Large intestine (tissue), 12 donors: Measurements from ENCODE around the gene GALNTL6. TPM values are rescaled to one million over a fixed set of nuclear protein-coding genes. Genes with fewer than 3 reads are reported as not detected.
A peak's percentile ranks its signal among the peaks of the same experiment; 100 is the strongest.

Experiments
- DNase-seq, 2 donors: peaks; one replicate each; pipeline versions ENCODE4 v3.0.0 to v3.0.0-alpha.2; 2013
- H3K27ac ChIP-seq: one replicate; pipeline ENCODE4 v1.5.1; 2013; ENCODE audit warnings: low read length
- H3K27me3 ChIP-seq: 2 replicates; pipeline ENCODE4 v1.6.1; 2013; ENCODE audit warnings: low read length; ENCODE audit not compliant: control insufficient read depth, insufficient read depth
- H3K36me3 ChIP-seq: 2 replicates; pipeline ENCODE4 v1.6.1; 2013; ENCODE audit warnings: low read length; ENCODE audit not compliant: control insufficient read depth, insufficient read depth
- H3K4me1 ChIP-seq: one replicate; pipeline ENCODE4 v1.6.1; 2013; ENCODE audit warnings: low read length; ENCODE audit not compliant: control insufficient read depth, insufficient read depth
- H3K4me3 ChIP-seq: one replicate; pipeline ENCODE4 v1.5.1; 2013; ENCODE audit warnings: low read length
- H3K9me3 ChIP-seq: one replicate; pipeline ENCODE4 v1.6.1; 2013; ENCODE audit warnings: mild to moderate bottlenecking, low read depth, low read length, moderate library complexity; ENCODE audit not compliant: control insufficient read depth
- WGBS: methylation state at CpG from one replicate; pipeline ENCODE4 v1.1.5; 2013; ENCODE audit warnings: low lambda C conversion rate; ENCODE audit not compliant: insufficient coverage; 5-methylcytosine and 5-hydroxymethylcytosine counted together
- long read RNA-seq, 11 donors: transcript quantifications; one replicate each; lab custom pipeline, GENCODE V29; 2026
- polyA plus RNA-seq: library from polyadenylated mRNA; unstranded; fragments of 120-200 nt; gene quantifications from one replicate; pipeline ENCODE4 v1.2.1, GENCODE V29; 2013

The GALNTL6 gene
- polyA plus RNA-seq, result 0.84 TPM
- long read RNA-seq, donor 1, result 0 reads
- long read RNA-seq, donor 2, result 0 reads
- long read RNA-seq, donor 3, result 0 reads
- long read RNA-seq, donor 4, result 0 reads
- long read RNA-seq, donor 5, result 0 reads
- long read RNA-seq, donor 6, result 0 reads
- long read RNA-seq, donor 7, result 0 reads
- long read RNA-seq, donor 8, result 0 reads
- long read RNA-seq, donor 9, partial matches to known transcripts, result 0 of 1 reads
- long read RNA-seq, donor 9, other reads (novel, unspliced or antisense), result 0 of 1 reads
- long read RNA-seq, donor 10, result 0 reads
- long read RNA-seq, donor 11, result 0 reads

- peak; percentile 16 to 29 for DNase-seq
- Histone ChIP-seq H3K4me1 (peaks cover 2% of the 10 kb centered on the region), H3K9me3 (no peaks in the 10 kb centered on the region), H3K27me3 (peaks cover 36% of the 10 kb centered on the region), H3K27ac (no peak within 1 kb of the TSS), H3K4me3 (peak within 1 kb of the TSS; percentile 28), H3K36me3 (no peaks in the 10 kb centered on the region)
- WGBS, result no CpG with 5 or more reads among the region's 83 CpGs
These were observed at the start of gene GALNTL6 for GRCh38 chr4:171812665-171813525. TSS of gene GALNTL6 (plus strand) at chr4:171813404.

GRCh38 chr4:171765514-171765913 lies 47.7 kb upstream of the GALNTL6 start:
- no peak for DNase-seq
- H3K36me3 ChIP-seq, result no peaks in the 10 kb centered on the region
- H3K4me3 ChIP-seq, result no peak overlapping the region
- H3K27me3 ChIP-seq, result no peaks in the 10 kb centered on the region
- no peaks in the 10 kb centered on the region for H3K9me3 ChIP-seq
- H3K27ac ChIP-seq, result no peak overlapping the region
- no peaks in the 10 kb centered on the region for H3K4me1 ChIP-seq

DNA sequence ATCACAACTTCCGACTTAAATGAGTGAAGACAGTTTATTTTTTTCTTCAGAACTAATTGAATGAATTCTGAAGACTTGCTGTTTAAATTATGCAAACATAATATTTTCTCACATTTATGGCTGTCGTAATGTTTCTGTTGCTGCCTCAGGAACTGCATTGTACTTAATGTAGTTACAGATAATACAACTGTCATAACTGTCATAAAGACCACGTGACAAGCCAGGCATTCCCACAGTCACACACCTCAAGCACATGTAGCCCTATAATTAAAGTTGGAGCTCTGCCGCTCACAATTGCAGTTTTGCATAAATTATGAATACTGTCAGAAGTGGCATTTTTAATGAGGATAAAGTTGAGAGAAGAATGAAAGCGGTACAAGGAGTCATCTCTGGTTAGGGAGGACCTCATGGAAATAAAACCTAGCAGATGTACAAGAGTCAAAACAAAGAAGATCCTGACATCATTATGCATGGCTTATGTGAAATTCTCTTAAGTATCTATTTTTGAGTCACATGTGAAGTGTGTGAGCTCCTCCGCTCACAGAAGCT lies 38.5 kb upstream of the GALNTL6 start:
- Histone ChIP-seq H3K27ac (no peak overlapping the region), H3K36me3 (no peaks in the 10 kb centered on the region), H3K9me3 (no peaks in the 10 kb centered on the region), H3K4me3 (no peak overlapping the region), H3K27me3 (no peaks in the 10 kb centered on the region), H3K4me1 (no peaks in the 10 kb centered on the region)
- DNase-seq, result no peak
- 100% methylated on average over 2 of the region's 6 CpGs for WGBS

GRCh38 chr4:171779301-171779700 lies 33.9 kb upstream of the GALNTL6 start:
- Histone ChIP-seq H3K27me3 (no peaks in the 10 kb centered on the region), H3K36me3 (no peaks in the 10 kb centered on the region), H3K27ac (no peak overlapping the region), H3K9me3 (no peaks in the 10 kb centered on the region), H3K4me3 (no peak overlapping the region), H3K4me1 (no peaks in the 10 kb centered on the region)
- DNase-seq, result no peak
- WGBS, result 94% methylated on average over 3 of the region's 5 CpGs

- H3K9me3 ChIP-seq, result no peaks in the 10 kb centered on the region
- no peak for DNase-seq
- no peaks in the 10 kb centered on the region for H3K27me3 ChIP-seq
- no peaks in the 10 kb centered on the region for H3K4me1 ChIP-seq
- H3K27ac ChIP-seq, result no peak overlapping the region
- H3K4me3 ChIP-seq, result no peak overlapping the region
- H3K36me3 ChIP-seq, result no peaks in the 10 kb centered on the region
- 100% methylated on average over 2 of the region's 3 CpGs for WGBS
These were observed 27.8 kb upstream of the GALNTL6 start for GRCh38 chr4:171785388-171785787.

- H3K27me3 ChIP-seq, result no peaks in the 10 kb centered on the region
- no peaks in the 10 kb centered on the region for H3K9me3 ChIP-seq
- no peaks in the 10 kb centered on the region for H3K4me1 ChIP-seq
- H3K27ac ChIP-seq, result no peak overlapping the region
- WGBS, result 67% methylated on average over 1 of the region's 5 CpGs
- no peak overlapping the region for H3K4me3 ChIP-seq
- no peak for DNase-seq
- no peaks in the 10 kb centered on the region for H3K36me3 ChIP-seq
These were observed 19.5 kb upstream of the GALNTL6 start for GRCh38 chr4:171793723-171794122.

DNA sequence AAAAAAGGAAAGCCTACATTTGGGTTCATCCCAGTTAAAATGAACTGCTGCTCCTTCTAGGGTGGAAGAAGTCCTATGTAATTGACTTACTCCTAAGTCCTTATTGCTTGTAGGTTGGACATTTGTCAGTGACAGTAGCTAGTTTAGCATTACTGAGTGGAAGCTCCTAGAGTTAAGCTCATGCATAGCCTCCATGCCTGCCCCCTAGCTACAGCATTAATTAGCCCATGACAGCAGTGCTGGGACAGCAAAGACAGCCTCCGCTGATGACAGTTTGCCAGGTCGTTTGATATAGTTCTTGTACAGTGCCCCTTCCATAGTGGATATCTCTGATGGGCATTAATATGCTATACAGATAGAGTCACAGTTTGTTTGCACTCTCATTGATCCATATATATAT lies 18.7 kb upstream of the GALNTL6 start:
- Histone ChIP-seq H3K4me1 (no peaks in the 10 kb centered on the region), H3K4me3 (no peak overlapping the region), H3K27ac (no peak overlapping the region), H3K36me3 (no peaks in the 10 kb centered on the region), H3K9me3 (no peaks in the 10 kb centered on the region), H3K27me3 (no peaks in the 10 kb centered on the region)
- no peak for DNase-seq
- no CpG with 5 or more reads among the region's 2 CpGs for WGBS

GRCh38 chr4:171809854-171810253 lies 3.4 kb upstream of the GALNTL6 start:
- peaks cover 32% of the 10 kb centered on the region for H3K27me3 ChIP-seq
- no CpG with 5 or more reads among the region's 1 CpG for WGBS
- no peaks in the 10 kb centered on the region for H3K9me3 ChIP-seq
- H3K27ac ChIP-seq, result no peak overlapping the region
- no peak overlapping the region for H3K4me3 ChIP-seq
- DNase-seq, result no peak
- peaks cover 2% of the 10 kb centered on the region for H3K4me1 ChIP-seq
- no peaks in the 10 kb centered on the region for H3K36me3 ChIP-seq

GRCh38 chr4:171812333-171812664 lies 905 bp upstream of the GALNTL6 start:
- Histone ChIP-seq H3K9me3 (no peaks in the 10 kb centered on the region), H3K36me3 (no peaks in the 10 kb centered on the region), H3K27ac (no peak overlapping the region), H3K4me3 (peak overlapping the region; percentile 28), H3K27me3 (peaks cover 36% of the 10 kb centered on the region), H3K4me1 (peaks cover 2% of the 10 kb centered on the region)
- DNase-seq, result peak in 1 of 2 donors; percentile 9
- 0% methylated on average over 2 of the region's 12 CpGs for WGBS

GRCh38 chr4:171813526-171814250 lies 484 bp downstream of the GALNTL6 start:
- DNase-seq, result peak in 1 of 2 donors; percentile 21
- WGBS, result no CpG with 5 or more reads among the region's 43 CpGs
- no peaks in the 10 kb centered on the region for H3K9me3 ChIP-seq
- no peaks in the 10 kb centered on the region for H3K36me3 ChIP-seq
- peaks cover 36% of the 10 kb centered on the region for H3K27me3 ChIP-seq
- H3K4me3 ChIP-seq, result peak overlapping the region; percentile 28
- H3K27ac ChIP-seq, result no peak overlapping the region
- H3K4me1 ChIP-seq, result peaks cover 2% of the 10 kb centered on the region
